K562 (cell line): Measurements from ENCODE around the gene GOLGB1.

ENCODE experiments used
- MAFK ChIP-seq: IDR thresholded peaks from 2 replicates; pipeline ENCODE4 v1.6.1; 2011; ENCODE audit warnings: low read length, improper control_type of control experiment
- PBX2 ChIP-seq, 2 experiments: IDR thresholded peaks in 1 of 2; conservative IDR thresholded peaks in 1 of 2; 2 replicates each; pipeline ENCODE4 v1.6.1; 2016; ENCODE audit warnings: low read depth in 2 of 2, mild to moderate bottlenecking in 1 of 2, missing compliant biosample characterization in 1 of 2, missing genetic modification characterization in 1 of 2, moderate library complexity in 1 of 2
- POLR2AphosphoS5 ChIP-seq: IDR thresholded peaks from 2 replicates; pipeline ENCODE4 v1.6.1; 2011; ENCODE audit warnings: mild to moderate bottlenecking, low read depth, low read length, moderate library complexity; ENCODE audit not compliant: control insufficient read depth, insufficient read depth
- SRSF3 ChIP-seq: fragments of 200-400 bp; formaldehyde crosslinking; IDR thresholded peaks from 2 replicates; pipeline ENCODE4 v1.6.1; 2016; ENCODE audit warnings: mild to moderate bottlenecking, low read length, moderate library complexity; ENCODE audit not compliant: insufficient read depth
- TAF1 ChIP-seq: IDR thresholded peaks from 2 replicates; pipeline ENCODE4 v1.6.1; 2011; ENCODE audit warnings: mild to moderate bottlenecking, low read length, moderate library complexity; ENCODE audit not compliant: insufficient read depth, control insufficient read depth, severe bottlenecking; ENCODE audit errors: extremely low read depth
- TAF7 ChIP-seq: fragments of 450-650 bp; IDR thresholded peaks from 2 replicates; pipeline ENCODE4 v1.6.1; 2016; ENCODE audit warnings: missing genetic modification characterization, missing compliant biosample characterization
- YY1 ChIP-seq, 3 experiments: IDR thresholded peaks; 2 replicates each; pipeline ENCODE4 v1.6.1; 2011; ENCODE audit warnings: low read length in 2 of 3, mild to moderate bottlenecking in 2 of 3, moderate library complexity in 2 of 3, borderline replicate concordance in 1 of 3, control low read depth in 1 of 3, low read depth in 1 of 3; ENCODE audit not compliant: insufficient read depth in 3 of 3, insufficient replicate concordance in 2 of 3, control insufficient read depth in 1 of 3, insufficient read length in 1 of 3; ENCODE audit errors: extremely low read depth in 1 of 3
- ZBTB26 ChIP-seq: fragments of 450-650 bp; formaldehyde crosslinking; IDR thresholded peaks from 2 replicates; pipeline ENCODE4 v1.4.0; 2022; ENCODE audit warnings: missing genetic modification characterization
- ZNF384 ChIP-seq: IDR thresholded peaks from 2 replicates; pipeline ENCODE4 v1.6.1; 2012; ENCODE audit warnings: low read depth, low read length, improper control_type of control experiment
- ZNF785 ChIP-seq: fragments of 250-450 bp; sonication (Bioruptor Pico); IDR thresholded peaks from 2 replicates; pipeline ENCODE4 v1.4.0; 2020; ENCODE audit warnings: mild to moderate bottlenecking
- ZSCAN29 ChIP-seq: fragments of 450-650 bp; IDR thresholded peaks from 2 replicates; pipeline ENCODE4 v1.6.1; 2017
- ZSCAN32 ChIP-seq: fragments of 450-650 bp; formaldehyde crosslinking; IDR thresholded peaks from 2 replicates; pipeline ENCODE4 v1.4.0; 2020; ENCODE audit warnings: mild to moderate bottlenecking, moderate library complexity
- TF ChIP-seq, protein P1 (sequence below), 3 experiments: IDR thresholded peaks in 2 of 3; conservative IDR thresholded peaks in 1 of 3; 2 replicates each; pipeline ENCODE4 v1.5.1; 2011 to 2012; ENCODE audit warnings: low read length in 3 of 3, mild to moderate bottlenecking in 3 of 3, control low read depth in 2 of 3, improper control_type of control experiment in 1 of 3, inconsistent platforms in 1 of 3, low read depth in 1 of 3, mixed read lengths in 1 of 3, moderate library complexity in 1 of 3; ENCODE audit not compliant: insufficient read depth in 2 of 3

- TF ChIP-seq ZNF785 (CRISPR knock-in tag) = no peak
- no peak for TF ChIP-seq SRSF3
- no peak for TF ChIP-seq ZBTB26
- TF ChIP-seq YY1 (IDR thresholded peaks at IDR 0.05; ENCODE audit: borderline replicate concordance in 1 of 3, control insufficient read depth in 1 of 3, extremely low read depth in 1 of 3, insufficient read depth in 3 of 3, insufficient read length in 1 of 3, insufficient replicate concordance in 2 of 3, low read depth in 1 of 3, low read length in 2 of 3) = no peak
- no peak for TF ChIP-seq ZSCAN29
- no peak for TF ChIP-seq PBX2 (CRISPR knock-in tag; IDR thresholded peaks at IDR 0.05; ENCODE audit: low read depth)
- no peak for TF ChIP-seq PBX2 (tag; conservative IDR thresholded peaks at IDR 0.05; ENCODE audit: low read depth)
- no peak for TF ChIP-seq ZSCAN32 (CRISPR knock-in tag)
- no peak for TF ChIP-seq POLR2AphosphoS5
- TF ChIP-seq MAFK = no peak
- no peak for TF ChIP-seq TAF1
- no peak for TF ChIP-seq TAF7 (tag)
- no peak for TF ChIP-seq ZNF384
- TF ChIP-seq, protein P1, sequence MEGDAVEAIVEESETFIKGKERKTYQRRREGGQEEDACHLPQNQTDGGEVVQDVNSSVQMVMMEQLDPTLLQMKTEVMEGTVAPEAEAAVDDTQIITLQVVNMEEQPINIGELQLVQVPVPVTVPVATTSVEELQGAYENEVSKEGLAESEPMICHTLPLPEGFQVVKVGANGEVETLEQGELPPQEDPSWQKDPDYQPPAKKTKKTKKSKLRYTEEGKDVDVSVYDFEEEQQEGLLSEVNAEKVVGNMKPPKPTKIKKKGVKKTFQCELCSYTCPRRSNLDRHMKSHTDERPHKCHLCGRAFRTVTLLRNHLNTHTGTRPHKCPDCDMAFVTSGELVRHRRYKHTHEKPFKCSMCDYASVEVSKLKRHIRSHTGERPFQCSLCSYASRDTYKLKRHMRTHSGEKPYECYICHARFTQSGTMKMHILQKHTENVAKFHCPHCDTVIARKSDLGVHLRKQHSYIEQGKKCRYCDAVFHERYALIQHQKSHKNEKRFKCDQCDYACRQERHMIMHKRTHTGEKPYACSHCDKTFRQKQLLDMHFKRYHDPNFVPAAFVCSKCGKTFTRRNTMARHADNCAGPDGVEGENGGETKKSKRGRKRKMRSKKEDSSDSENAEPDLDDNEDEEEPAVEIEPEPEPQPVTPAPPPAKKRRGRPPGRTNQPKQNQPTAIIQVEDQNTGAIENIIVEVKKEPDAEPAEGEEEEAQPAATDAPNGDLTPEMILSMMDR (IDR thresholded peaks at IDR 0.05 in 2 of 3, conservative IDR thresholded peaks at IDR 0.05 in 1 of 3; ENCODE audit: insufficient read depth in 2 of 3, low read depth in 1 of 3, low read length in 3 of 3) = no peak
These were observed 18.9 kb upstream of the GOLGB1 start for GRCh38 chr3:121768452-121768851.
